Breast epithelium (tissue), 3 donors: ENCODE measurements around the gene SLC25A21.

Source experiments
- CTCF ChIP-seq, 3 donors: fragments of 450-650 bp; IDR thresholded peaks; one replicate each; pipeline ENCODE4 v1.5.1; 2016 to 2017; ENCODE audit warnings: antibody characterized with exemption in 3 of 3, mild to moderate bottlenecking in 3 of 3, moderate library complexity in 3 of 3
- POLR2A ChIP-seq: fragments of 450-650 bp; IDR thresholded peaks from one replicate; pipeline ENCODE4 v1.6.1; 2016; ENCODE audit warnings: antibody characterized with exemption, mild to moderate bottlenecking, moderate library complexity
- POLR2AphosphoS5 ChIP-seq, 3 donors: sonication (generic); formaldehyde crosslinking; IDR thresholded peaks; one replicate each; pipeline ENCODE4 v1.6.1; 2017; ENCODE audit warnings: antibody characterized with exemption in 3 of 3

DNA sequence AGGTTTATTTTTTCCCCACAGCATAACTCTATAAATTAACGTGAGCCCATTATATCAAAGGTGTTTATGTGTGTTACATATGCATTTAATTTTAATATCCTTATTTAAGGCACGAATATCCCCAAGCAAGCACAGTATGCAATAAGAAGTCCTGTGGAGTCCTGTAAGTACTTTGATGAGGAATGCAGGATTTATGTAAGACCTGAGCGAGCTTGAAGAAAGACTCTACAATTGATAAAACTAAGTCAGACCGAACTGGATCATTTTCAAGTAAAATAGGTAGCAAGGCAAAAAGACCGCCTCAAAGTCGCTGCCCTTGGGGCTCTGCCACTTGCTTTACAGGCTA, 755 bp downstream of the SLC25A21 start:
- TF ChIP-seq POLR2AphosphoS5 (IDR thresholded peaks at IDR 0.05) (no peak), POLR2A (no peak), CTCF (IDR thresholded peaks at IDR 0.05) (no peak)
